Anterior cingulate cortex (tissue), 58 donors: Measurements from ENCODE around the gene PCYT2.

Experiments used
- DNase-seq, 58 donors: peaks; one replicate each; lab custom pipeline; 2025; lab: John Stamatoyannopoulos, UW

PCYT2 gene

DNA sequence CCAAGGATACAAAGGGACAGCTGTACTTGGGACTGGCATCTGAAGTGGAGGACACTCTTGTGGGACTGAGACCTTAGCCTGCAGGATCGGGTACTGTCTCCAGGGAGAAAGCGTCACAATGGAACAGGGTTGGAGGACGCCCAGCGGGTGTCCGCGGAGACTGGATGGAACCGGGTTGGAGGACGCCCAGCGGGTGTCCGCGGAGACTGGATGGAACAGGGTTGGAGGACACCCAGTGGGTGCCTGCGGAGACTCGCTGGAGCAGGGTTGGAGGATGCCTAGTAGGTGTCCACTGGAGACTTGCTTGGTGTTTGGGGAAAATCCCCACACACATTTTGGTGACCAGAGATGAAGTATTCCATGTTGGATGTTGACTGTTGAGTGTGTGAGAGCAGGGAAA, 36.0 kb upstream of the PCYT2 start, which contains the start of gene MYADML2:
MYADML2 (minus strand) TSS at position 45 of the 400 bp plus-strand sequence. CDS start 5,492 bp downstream, outside the sequence.
- no peak for DNase-seq

DNA sequence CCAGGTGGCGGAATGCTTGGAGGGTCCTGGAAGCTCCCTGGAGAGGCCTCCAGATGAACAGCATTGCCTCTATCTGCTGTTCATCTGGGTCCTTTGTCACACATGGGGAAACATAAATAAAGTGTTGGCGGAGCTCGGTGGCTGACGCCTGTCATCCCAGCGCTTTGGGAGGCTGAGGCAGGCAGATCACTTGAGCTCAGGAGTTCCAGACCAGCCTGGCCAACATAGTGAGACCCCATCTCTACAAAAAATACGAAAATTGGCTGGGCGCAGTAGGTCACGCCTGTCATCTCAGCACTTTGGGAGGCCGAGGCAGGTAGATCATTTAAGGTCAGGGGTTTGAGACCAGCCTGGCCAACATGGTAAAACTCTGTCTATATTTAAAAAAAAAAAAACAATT, 33.7 kb upstream of the PCYT2 start:
- no peak for DNase-seq

- DNase-seq: no peak
These were observed 31.0 kb upstream of the PCYT2 start for GRCh38 chr17:81942167-81942553.

DNA sequence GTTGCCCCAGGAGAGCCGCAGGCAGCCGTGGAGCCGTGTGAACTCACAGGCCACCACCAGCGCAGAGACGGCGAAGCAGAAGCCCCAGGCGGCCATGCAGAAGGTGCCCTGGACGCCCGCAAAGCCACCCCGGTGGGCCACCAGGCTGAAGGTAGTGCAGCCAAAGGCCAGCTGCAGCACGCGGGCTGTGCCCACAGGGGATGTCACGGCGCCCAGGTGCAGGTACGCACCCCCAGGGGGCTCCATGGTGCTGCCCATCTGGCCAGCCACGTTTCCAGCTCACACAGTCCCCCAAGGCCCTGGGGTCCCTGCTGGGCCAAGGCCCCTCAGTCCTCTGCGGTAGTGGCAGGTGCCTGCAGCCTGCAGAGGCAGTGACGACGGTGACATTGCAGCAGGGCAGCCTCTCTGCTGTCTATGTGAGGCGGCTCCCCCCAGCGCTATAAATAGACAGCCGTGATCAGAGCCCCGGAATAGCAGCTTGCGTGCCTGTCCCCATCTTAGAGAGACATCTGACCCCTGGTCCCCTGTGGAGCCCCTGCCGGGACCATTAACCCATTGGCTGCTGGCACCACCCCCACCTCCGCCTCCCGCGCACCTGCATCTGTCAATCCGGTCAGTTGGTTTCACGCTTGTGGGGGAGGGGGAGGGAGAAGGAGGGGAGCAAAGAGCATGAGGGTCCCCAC, 30.4 kb upstream of the PCYT2 start:
- peak in 19 of 58 donors; percentile 12 to 69 (median 24) for DNase-seq

- no peak for DNase-seq
These were observed 29.6 kb upstream of the PCYT2 start for GRCh38 chr17:81940538-81941483.

GRCh38 chr17:81939881-81940385, 28.7 kb upstream of the PCYT2 start:
- peak in 56 of 58 donors; percentile 26 to 92 (median 68) for DNase-seq

GRCh38 chr17:81939218-81939617, 28.0 kb upstream of the PCYT2 start:
- DNase-seq: no peak

- no peak for DNase-seq
These were observed 24.5 kb upstream of the PCYT2 start for GRCh38 chr17:81935709-81936084.

- no peak for DNase-seq
These were observed 23.9 kb upstream of the PCYT2 start for GRCh38 chr17:81934850-81935708.

DNA sequence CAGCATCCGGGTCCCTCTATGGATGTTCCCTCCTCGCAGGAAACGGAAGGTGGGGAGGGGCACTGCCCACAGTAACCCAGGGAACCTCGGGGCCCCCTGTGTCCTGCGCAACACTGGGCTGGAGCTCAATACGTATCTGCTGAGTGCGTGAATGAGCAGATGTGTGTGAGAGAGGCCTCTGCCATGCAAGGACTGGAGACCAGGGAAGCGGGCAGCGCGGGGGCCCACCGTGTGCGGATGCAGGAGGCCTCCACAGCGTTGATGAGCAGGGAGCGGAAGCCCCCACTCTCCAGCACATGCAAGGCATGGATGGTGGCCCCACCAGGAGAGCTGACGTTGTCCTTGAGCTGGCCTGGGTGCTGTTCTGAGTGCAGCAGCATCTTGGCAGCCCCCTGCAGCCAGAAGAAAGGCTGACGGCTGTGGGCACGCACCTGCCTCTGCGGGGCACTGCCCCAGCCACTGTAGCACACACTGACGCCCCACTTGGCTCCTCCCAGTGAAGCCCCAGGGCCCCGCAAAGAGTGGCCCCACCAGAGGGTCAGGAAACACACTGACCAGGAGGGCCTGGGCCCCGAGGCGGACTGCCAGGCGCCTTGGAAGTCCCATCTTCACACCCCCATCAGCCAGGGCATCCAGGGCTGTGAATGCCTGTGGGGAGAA, 23.0 kb upstream of the PCYT2 start:
- no peak for DNase-seq

- DNase-seq: no peak
These were observed 22.0 kb upstream of the PCYT2 start for GRCh38 chr17:81933178-81933699.

DNA sequence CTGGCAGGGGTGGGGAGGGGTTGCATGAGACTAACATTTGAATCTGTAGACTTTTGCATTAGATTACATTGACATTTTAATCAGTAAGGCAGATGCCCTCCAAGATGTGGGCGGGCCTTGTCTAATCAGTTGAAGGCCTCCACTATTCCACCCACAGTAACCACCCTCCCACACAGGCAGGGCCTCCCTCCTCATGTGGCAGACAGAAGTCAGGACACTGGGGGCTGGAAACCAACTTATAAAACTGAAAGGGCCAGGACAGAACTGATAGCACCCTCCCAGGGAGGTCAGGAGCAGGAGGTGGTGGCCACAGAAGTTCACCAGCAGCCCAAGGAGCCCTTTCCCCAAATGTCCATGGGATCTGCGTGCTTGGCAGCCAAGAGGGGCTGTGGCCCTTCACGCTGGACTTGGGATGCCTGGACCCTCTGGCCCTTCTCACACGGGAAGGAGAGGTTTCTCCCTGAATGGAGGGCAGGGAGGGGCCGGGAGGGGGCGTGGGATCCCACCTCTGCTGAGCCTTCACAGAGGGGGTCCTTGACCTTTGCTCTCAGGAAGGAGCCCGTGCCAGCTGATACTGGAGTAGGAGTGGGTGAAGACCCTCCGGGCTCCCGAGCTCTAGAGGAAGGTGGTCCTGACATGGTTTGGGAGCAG, 21.3 kb upstream of the PCYT2 start:
- DNase-seq: no peak

- no peak for DNase-seq
These were observed 20.5 kb upstream of the PCYT2 start for GRCh38 chr17:81931557-81932332.

- DNase-seq: no peak
These were observed 20.0 kb upstream of the PCYT2 start for GRCh38 chr17:81931189-81931556.

GRCh38 chr17:81930142-81931125, 19.2 kb upstream of the PCYT2 start:
- DNase-seq: no peak

DNA sequence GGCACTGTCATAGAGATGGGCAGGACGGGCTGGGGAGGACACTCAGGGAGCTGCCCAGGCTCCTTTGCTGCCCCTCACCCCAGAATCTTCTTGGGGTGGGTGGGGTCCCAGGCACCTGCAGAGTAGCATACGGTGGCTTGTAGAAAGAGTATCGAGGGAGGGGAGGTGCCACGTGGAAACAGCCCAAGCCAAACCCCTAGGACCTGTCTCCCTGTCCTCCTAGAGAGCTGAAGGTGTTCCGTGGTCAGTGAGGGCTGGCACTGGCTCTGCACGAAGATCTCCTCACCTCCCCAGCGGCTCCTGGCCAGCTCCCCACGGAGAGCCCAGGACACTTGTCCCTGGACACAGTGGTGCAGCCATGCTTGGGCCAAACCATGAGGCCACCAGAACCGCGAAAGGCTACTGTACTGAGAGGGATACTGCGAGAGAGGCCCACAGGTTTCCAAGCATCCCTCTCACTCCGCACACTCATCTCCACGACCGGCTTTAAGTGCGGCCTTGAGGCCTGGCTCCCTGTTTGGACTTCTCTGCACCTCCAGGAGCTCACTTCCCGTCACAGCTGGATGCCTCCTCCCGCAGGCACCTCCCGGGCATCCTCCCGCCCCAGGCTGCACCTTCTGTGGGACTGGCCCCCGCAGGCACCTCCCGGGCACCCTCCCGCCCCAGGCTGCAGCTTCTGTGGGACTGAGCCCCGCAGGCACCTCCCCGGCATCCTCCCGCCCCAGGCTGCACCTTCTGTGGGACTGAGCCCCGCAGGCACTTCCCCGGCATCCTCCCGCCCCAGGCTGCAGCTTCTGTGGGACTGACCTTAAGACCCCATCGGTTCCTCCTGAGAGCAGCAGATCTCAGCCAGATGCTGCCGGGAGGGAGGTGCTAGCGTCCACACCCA, 18.3 kb upstream of the PCYT2 start:
- DNase-seq: no peak
